Embryonic facial prominence (tissue), 1 donor: ENCODE data around the gene GRAMD2B.
A peak's percentile ranks its signal among the peaks of the same experiment; 100 is the strongest.
"Not testable (repeated sequence)": the region's sequence is repeated elsewhere in the genome, so short reads cannot be mapped to it uniquely, and the experiment has no call there.

Experiments used
- DNase-seq: peaks from one replicate; pipeline ENCODE4 v3.0.0-alpha.2; 2016; ENCODE audit errors: extremely low spot score

The GRAMD2B gene

GRCh38 chr5:126422994-126423788 lies at the start of gene GRAMD2B:
GRAMD2B (plus strand) TSS chr5:126423409; CDS start chr5:126423607, 198 bp downstream.
- DNase-seq: peak; percentile 50

GRCh38 chr5:126374109-126374416 lies 49.1 kb upstream of the GRAMD2B start:
- no peak for DNase-seq

GRCh38 chr5:126376443-126376842 lies 46.8 kb upstream of the GRAMD2B start:
- DNase-seq: no peak

GRCh38 chr5:126377424-126377823 lies 45.8 kb upstream of the GRAMD2B start:
- DNase-seq: no peak

GRCh38 chr5:126380316-126380715 lies 42.9 kb upstream of the GRAMD2B start:
- DNase-seq: not testable (repeated sequence)

- DNase-seq: no peak
These were observed 40.0 kb upstream of the GRAMD2B start for GRCh38 chr5:126383246-126383645.

- no peak for DNase-seq
These were observed 39.4 kb upstream of the GRAMD2B start for GRCh38 chr5:126383776-126384175.

- no peak for DNase-seq
These were observed 38.2 kb upstream of the GRAMD2B start for GRCh38 chr5:126384985-126385384.

- no peak for DNase-seq
These were observed 37.4 kb upstream of the GRAMD2B start for GRCh38 chr5:126385524-126386502.

GRCh38 chr5:126389179-126389578 lies 34.0 kb upstream of the GRAMD2B start:
- DNase-seq: no peak

- no peak for DNase-seq
These were observed 33.2 kb upstream of the GRAMD2B start for GRCh38 chr5:126390051-126390450.

GRCh38 chr5:126391386-126391785 lies 31.8 kb upstream of the GRAMD2B start:
- no peak for DNase-seq

- no peak for DNase-seq
These were observed 28.9 kb upstream of the GRAMD2B start for GRCh38 chr5:126394211-126394788.

- DNase-seq: no peak
These were observed 28.0 kb upstream of the GRAMD2B start for GRCh38 chr5:126395198-126395597.

GRCh38 chr5:126395605-126396004 lies 27.6 kb upstream of the GRAMD2B start:
- DNase-seq: no peak

GRCh38 chr5:126396721-126397120 lies 26.5 kb upstream of the GRAMD2B start:
- DNase-seq: not testable (repeated sequence)

- no peak for DNase-seq
These were observed 24.4 kb upstream of the GRAMD2B start for GRCh38 chr5:126398791-126399190.

GRCh38 chr5:126400621-126401251 lies 22.5 kb upstream of the GRAMD2B start:
- DNase-seq: no peak

GRCh38 chr5:126402621-126403555 lies 20.3 kb upstream of the GRAMD2B start:
- no peak for DNase-seq

GRCh38 chr5:126403876-126404275 lies 19.3 kb upstream of the GRAMD2B start:
- no peak for DNase-seq

GRCh38 chr5:126410623-126411022 lies 12.6 kb upstream of the GRAMD2B start:
- DNase-seq: no peak
